ENCODE data around the gene CDH16. TPM values are rescaled to one million over a fixed set of nuclear protein-coding genes. Genes with fewer than 3 reads are reported as not detected.

The CDH16 gene
- total and polyA plus RNA-seq, 2 experiments from 2014 or later, result not detected

- no peak overlapping the region for H3K4me2 ChIP-seq
- Mint-ChIP-seq H3K27ac (no peak overlapping the region), H3K9me3 (no peaks in the 10 kb centered on the region; the same call in 2 of the 3 replicates), H3K4me1 (peaks cover 12% of the 10 kb centered on the region), H3K36me3 (ENCODE audit: low read depth) (no peaks in the 10 kb centered on the region), H3K27me3 (ENCODE audit: insufficient read depth, low read depth, poor library complexity) (peaks cover 16% of the 10 kb centered on the region), H3K4me3 (no peak overlapping the region)
- ATAC-seq (no peak), DNase-seq (ENCODE audit: low spot score) (no peak)
- no peak for TF ChIP-seq EZH2phosphoT487 (IDR thresholded peaks at IDR 0.05; ENCODE audit: unreplicated experiment)
- TF ChIP-seq, protein P1, sequence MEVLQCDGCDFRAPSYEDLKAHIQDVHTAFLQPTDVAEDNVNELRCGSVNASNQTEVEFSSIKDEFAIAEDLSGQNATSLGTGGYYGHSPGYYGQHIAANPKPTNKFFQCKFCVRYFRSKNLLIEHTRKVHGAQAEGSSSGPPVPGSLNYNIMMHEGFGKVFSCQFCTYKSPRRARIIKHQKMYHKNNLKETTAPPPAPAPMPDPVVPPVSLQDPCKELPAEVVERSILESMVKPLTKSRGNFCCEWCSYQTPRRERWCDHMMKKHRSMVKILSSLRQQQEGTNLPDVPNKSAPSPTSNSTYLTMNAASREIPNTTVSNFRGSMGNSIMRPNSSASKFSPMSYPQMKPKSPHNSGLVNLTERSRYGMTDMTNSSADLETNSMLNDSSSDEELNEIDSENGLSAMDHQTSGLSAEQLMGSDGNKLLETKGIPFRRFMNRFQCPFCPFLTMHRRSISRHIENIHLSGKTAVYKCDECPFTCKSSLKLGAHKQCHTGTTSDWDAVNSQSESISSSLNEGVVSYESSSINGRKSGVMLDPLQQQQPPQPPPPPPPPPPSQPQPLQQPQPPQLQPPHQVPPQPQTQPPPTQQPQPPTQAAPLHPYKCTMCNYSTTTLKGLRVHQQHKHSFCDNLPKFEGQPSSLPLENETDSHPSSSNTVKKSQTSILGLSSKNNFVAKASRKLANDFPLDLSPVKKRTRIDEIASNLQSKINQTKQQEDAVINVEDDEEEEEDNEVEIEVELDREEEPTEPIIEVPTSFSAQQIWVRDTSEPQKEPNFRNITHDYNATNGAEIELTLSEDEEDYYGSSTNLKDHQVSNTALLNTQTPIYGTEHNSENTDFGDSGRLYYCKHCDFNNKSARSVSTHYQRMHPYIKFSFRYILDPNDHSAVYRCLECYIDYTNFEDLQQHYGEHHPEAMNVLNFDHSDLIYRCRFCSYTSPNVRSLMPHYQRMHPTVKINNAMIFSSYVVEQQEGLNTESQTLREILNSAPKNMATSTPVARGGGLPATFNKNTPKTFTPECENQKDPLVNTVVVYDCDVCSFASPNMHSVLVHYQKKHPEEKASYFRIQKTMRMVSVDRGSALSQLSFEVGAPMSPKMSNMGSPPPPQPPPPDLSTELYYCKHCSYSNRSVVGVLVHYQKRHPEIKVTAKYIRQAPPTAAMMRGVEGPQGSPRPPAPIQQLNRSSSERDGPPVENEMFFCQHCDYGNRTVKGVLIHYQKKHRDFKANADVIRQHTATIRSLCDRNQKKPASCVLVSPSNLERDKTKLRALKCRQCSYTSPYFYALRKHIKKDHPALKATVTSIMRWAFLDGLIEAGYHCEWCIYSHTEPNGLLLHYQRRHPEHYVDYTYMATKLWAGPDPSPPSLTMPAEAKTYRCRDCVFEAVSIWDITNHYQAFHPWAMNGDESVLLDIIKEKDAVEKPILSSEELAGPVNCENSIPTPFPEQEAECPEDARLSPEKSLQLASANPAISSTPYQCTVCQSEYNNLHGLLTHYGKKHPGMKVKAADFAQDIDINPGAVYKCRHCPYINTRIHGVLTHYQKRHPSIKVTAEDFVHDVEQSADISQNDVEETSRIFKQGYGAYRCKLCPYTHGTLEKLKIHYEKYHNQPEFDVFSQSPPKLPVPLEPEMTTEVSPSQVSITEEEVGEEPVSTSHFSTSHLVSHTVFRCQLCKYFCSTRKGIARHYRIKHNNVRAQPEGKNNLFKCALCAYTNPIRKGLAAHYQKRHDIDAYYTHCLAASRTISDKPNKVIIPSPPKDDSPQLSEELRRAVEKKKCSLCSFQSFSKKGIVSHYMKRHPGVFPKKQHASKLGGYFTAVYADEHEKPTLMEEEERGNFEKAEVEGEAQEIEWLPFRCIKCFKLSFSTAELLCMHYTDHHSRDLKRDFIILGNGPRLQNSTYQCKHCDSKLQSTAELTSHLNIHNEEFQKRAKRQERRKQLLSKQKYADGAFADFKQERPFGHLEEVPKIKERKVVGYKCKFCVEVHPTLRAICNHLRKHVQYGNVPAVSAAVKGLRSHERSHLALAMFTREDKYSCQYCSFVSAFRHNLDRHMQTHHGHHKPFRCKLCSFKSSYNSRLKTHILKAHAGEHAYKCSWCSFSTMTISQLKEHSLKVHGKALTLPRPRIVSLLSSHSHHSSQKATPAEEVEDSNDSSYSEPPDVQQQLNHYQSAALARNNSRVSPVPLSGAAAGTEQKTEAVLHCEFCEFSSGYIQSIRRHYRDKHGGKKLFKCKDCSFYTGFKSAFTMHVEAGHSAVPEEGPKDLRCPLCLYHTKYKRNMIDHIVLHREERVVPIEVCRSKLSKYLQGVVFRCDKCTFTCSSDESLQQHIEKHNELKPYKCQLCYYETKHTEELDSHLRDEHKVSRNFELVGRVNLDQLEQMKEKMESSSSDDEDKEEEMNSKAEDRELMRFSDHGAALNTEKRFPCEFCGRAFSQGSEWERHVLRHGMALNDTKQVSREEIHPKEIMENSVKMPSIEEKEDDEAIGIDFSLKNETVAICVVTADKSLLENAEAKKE (CRISPR knock-in tag; IDR thresholded peaks at IDR 0.05), result no peak
- TF ChIP-seq POLR2AphosphoS5 (IDR thresholded peaks at IDR 0.05; ENCODE audit: low read depth), result no peak
- TF ChIP-seq STAT1 (IDR thresholded peaks at IDR 0.05; ENCODE audit: unreplicated experiment), result no peak
- TF ChIP-seq NANOG (IDR thresholded peaks at IDR 0.05; ENCODE audit: borderline replicate concordance), result no peak
- TF ChIP-seq EZH2 (IDR thresholded peaks at IDR 0.05; ENCODE audit: low read depth, unreplicated experiment), result no peak
- TF ChIP-seq, protein P2, sequence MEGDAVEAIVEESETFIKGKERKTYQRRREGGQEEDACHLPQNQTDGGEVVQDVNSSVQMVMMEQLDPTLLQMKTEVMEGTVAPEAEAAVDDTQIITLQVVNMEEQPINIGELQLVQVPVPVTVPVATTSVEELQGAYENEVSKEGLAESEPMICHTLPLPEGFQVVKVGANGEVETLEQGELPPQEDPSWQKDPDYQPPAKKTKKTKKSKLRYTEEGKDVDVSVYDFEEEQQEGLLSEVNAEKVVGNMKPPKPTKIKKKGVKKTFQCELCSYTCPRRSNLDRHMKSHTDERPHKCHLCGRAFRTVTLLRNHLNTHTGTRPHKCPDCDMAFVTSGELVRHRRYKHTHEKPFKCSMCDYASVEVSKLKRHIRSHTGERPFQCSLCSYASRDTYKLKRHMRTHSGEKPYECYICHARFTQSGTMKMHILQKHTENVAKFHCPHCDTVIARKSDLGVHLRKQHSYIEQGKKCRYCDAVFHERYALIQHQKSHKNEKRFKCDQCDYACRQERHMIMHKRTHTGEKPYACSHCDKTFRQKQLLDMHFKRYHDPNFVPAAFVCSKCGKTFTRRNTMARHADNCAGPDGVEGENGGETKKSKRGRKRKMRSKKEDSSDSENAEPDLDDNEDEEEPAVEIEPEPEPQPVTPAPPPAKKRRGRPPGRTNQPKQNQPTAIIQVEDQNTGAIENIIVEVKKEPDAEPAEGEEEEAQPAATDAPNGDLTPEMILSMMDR (conservative IDR thresholded peaks at IDR 0.05; ENCODE audit: low read depth in 2 of 2), result no peak
- no peak for TF ChIP-seq REST (IDR thresholded peaks at IDR 0.05; ENCODE audit: unreplicated experiment)
- TF ChIP-seq JUNB (IDR thresholded peaks at IDR 0.05; ENCODE audit: unreplicated experiment), result no peak
- TF ChIP-seq ZNF114 (CRISPR knock-in tag; IDR thresholded peaks at IDR 0.05), result no peak
- TF ChIP-seq, protein P3, sequence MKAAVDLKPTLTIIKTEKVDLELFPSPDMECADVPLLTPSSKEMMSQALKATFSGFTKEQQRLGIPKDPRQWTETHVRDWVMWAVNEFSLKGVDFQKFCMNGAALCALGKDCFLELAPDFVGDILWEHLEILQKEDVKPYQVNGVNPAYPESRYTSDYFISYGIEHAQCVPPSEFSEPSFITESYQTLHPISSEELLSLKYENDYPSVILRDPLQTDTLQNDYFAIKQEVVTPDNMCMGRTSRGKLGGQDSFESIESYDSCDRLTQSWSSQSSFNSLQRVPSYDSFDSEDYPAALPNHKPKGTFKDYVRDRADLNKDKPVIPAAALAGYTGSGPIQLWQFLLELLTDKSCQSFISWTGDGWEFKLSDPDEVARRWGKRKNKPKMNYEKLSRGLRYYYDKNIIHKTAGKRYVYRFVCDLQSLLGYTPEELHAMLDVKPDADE (IDR thresholded peaks at IDR 0.05), result no peak
- peaks cover 8% of the 10 kb centered on the region; the same call in 1 of the 2 replicates for H3K4me1 ChIP-seq (ENCODE audit: insufficient read depth)
- H3K27me3 ChIP-seq (ENCODE audit: insufficient read depth), result no peaks in the 10 kb centered on the region
- no peak overlapping the region for H3K27ac ChIP-seq (ENCODE audit: low read depth)
- H3K36me3 ChIP-seq (ENCODE audit: insufficient read depth), result no peaks in the 10 kb centered on the region
- H3F3A ChIP-seq (replicated peaks; ENCODE audit: low read depth), result no peaks in the 10 kb centered on the region
- no peaks in the 10 kb centered on the region for H4K20me1 ChIP-seq (replicated peaks; ENCODE audit: insufficient read depth)
- H2AFZ ChIP-seq, result no peak overlapping the region
- H3K79me2 ChIP-seq (replicated peaks; ENCODE audit: insufficient read depth), result no peaks in the 10 kb centered on the region
- no peak overlapping the region for H3K4me3 ChIP-seq
- no peaks in the 10 kb centered on the region for H3K9me2 ChIP-seq (ENCODE audit: insufficient read depth)
Measured at GRCh38 chr16:66902648-66903543, 15.8 kb downstream of the CDH16 start.

All from GM23338 (cell line).